ENCODE data around the gene CECR2.

DNA sequence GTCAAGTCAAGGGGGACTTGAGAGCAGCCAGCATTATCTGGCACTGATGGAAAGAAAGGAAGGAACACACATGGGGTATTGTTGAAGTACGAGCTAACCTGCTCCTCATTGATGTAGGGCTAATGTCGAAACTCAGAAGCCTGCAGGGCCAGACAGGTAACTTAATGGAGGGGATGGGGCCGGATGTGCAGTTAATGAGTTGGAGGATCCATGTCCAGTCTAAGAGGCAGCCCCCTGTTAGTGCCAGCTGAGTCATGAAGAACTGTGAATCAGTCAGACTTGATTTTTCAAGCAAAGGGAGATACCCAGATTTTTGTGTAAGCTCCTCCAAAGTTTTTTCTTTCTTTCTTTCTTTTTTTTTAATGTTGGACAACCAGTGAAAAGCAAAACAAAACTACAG is 65.6 kb downstream of the CECR2 start:
- TF ChIP-seq, protein P1, sequence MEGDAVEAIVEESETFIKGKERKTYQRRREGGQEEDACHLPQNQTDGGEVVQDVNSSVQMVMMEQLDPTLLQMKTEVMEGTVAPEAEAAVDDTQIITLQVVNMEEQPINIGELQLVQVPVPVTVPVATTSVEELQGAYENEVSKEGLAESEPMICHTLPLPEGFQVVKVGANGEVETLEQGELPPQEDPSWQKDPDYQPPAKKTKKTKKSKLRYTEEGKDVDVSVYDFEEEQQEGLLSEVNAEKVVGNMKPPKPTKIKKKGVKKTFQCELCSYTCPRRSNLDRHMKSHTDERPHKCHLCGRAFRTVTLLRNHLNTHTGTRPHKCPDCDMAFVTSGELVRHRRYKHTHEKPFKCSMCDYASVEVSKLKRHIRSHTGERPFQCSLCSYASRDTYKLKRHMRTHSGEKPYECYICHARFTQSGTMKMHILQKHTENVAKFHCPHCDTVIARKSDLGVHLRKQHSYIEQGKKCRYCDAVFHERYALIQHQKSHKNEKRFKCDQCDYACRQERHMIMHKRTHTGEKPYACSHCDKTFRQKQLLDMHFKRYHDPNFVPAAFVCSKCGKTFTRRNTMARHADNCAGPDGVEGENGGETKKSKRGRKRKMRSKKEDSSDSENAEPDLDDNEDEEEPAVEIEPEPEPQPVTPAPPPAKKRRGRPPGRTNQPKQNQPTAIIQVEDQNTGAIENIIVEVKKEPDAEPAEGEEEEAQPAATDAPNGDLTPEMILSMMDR (IDR thresholded peaks at IDR 0.05), result no peak
- no peak for TF ChIP-seq POLR2A (IDR thresholded peaks at IDR 0.05)
